NCI-H2227 treated with DMSO at 0.1 percent for 48 hours (cell line): ENCODE measurements around the gene ZNF620.
"Not testable (repeated sequence)": the region's sequence is repeated elsewhere in the genome, so short reads cannot be mapped to it uniquely, and the experiment has no call there.

ENCODE experiments used
- DNase-seq: peaks from one replicate; lab custom pipeline; 2025; lab: John Stamatoyannopoulos, UW

The ZNF620 gene

GRCh38 chr3:40502034-40502433 lies 3.8 kb upstream of the ZNF620 start:
- no peak for DNase-seq

- no peak for DNase-seq
Measured at GRCh38 chr3:40504636-40505430, 1.0 kb upstream of the ZNF620 start.

GRCh38 chr3:40511031-40511718 lies 5.3 kb downstream of the ZNF620 start:
- DNase-seq = no peak

- DNase-seq = no peak
Measured at GRCh38 chr3:40516201-40516600, 10.4 kb downstream of the ZNF620 start.

GRCh38 chr3:40518067-40518466 lies 12.2 kb downstream of the ZNF620 start:
- no peak for DNase-seq

- DNase-seq = no peak
Measured at GRCh38 chr3:40518848-40519247, 13.0 kb downstream of the ZNF620 start.

- no peak for DNase-seq
Measured at GRCh38 chr3:40521254-40521653, 15.4 kb downstream of the ZNF620 start.

- DNase-seq = peak; percentile 1
Measured at GRCh38 chr3:40523781-40524180, 17.9 kb downstream of the ZNF620 start.

- peak; percentile 18 for DNase-seq
Measured at GRCh38 chr3:40524222-40524567, 18.4 kb downstream of the ZNF620 start.

- peak; percentile 72 for DNase-seq
Measured at GRCh38 chr3:40524568-40525285, 18.9 kb downstream of the ZNF620 start, which contains the start of gene ZNF621. Gene ZNF621, plus strand, starts transcription at chr3:40524960. Its CDS starts 881 bp downstream, at chr3:40525841.

- no peak for DNase-seq
Measured at GRCh38 chr3:40528426-40528825, 22.6 kb downstream of the ZNF620 start.

- DNase-seq = no peak
Measured at GRCh38 chr3:40532252-40532651, 26.4 kb downstream of the ZNF620 start.

GRCh38 chr3:40534283-40534682 lies 28.4 kb downstream of the ZNF620 start:
- DNase-seq = no peak

GRCh38 chr3:40546816-40547215 lies 41.0 kb downstream of the ZNF620 start:
- no peak for DNase-seq

- DNase-seq = no peak
Measured at GRCh38 chr3:40550167-40550566, 44.3 kb downstream of the ZNF620 start.

GRCh38 chr3:40557575-40558161 lies 51.8 kb downstream of the ZNF620 start:
- no peak for DNase-seq

GRCh38 chr3:40562482-40562881 lies 56.6 kb downstream of the ZNF620 start:
- not testable (repeated sequence) for DNase-seq

- not testable (repeated sequence) for DNase-seq
Measured at GRCh38 chr3:40565629-40566028, 59.8 kb downstream of the ZNF620 start.

- no peak for DNase-seq
Measured at GRCh38 chr3:40566694-40567093, 60.9 kb downstream of the ZNF620 start.
